GM21723 (cell line): ENCODE data around the gene UBA6.
"Not testable (repeated sequence)": the region's sequence is repeated elsewhere in the genome, so short reads cannot be mapped to it uniquely, and the experiment has no call there.

Experiments
- ATAC-seq: cut with Tn5 transposase; IDR thresholded peaks from one replicate; pipeline ENCODE4 v1.9.1; 2021; ENCODE audit warnings: mild to moderate bottlenecking, moderate library complexity; ENCODE audit not compliant: unreplicated experiment

The UBA6 gene

DNA sequence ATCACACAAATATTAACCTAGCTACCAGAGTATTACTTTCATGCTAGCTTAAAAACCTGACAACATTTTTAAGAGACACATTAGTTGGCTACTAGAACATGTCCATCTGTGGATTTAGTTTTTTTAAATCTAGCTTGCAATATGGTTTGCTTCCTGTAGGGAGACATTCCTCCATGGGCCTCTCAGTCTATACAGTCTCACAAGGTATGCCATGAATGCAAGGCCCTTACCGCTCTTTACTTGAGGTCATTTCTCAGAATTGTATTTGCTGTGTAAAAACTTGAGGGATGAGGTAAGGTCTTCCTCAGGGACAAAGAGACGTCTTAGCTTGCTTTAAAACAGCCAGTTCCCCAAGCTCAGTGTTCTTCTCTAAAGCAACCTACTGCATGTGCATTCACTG lies 26.9 kb downstream of the UBA6 start:
- no peak for ATAC-seq

DNA sequence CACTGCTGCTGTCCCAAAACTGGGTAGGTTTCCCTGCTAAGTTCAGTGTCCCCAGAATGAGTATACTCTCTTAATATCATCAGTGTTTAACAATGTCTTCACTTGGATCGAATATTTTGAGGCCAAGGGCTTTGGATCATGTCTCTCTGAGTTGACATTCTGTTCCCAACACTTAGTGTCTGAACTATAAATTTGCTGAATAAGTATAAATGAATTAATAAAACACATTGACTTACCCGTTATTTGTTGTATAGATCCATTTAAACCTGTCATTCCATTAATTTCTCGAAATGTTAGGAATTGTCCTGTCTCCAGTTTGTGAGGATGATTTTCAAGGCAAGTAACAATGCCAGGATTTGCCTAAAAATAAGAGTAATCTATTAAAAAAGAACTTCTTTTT lies 32.6 kb downstream of the UBA6 start:
- ATAC-seq: no peak

DNA sequence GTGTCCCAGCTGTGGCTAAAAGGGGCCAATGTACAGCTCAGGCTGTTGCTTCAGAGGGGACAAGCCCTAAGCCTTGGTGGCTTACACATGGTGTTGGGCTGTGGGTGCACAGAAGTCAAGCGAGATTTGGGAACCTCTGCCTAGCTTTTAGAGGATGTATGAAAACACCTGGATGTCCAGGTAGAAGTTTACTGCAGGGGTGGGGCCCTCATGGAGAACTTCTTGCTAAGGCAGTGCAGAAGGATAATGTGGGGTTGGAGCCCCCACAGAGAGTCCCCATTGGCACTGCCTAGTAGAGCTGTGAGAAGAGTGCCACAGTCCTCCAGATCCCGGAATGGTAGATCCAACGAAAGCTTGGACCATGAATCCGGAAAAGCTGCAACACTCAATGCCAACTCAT lies 40.5 kb downstream of the UBA6 start:
- ATAC-seq: no peak

DNA sequence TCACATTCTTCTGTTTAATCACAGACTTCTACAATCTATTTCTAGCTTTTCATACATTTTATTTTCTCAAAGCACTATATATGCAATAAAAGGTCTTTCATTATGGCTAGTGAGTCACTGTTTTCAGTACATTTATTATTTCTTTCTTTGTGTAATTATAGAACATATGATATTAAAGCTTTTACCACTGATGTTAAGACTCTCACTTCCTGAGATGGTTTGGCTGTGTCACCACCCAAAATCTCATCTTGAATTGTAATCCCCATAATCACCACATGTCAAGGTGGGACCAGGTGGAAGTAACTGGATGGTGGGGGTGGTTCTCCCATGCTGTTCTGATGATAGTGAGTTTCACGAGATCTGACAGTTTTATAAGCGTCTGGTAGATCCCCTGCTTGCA lies 41.9 kb downstream of the UBA6 start:
- no peak for ATAC-seq

DNA sequence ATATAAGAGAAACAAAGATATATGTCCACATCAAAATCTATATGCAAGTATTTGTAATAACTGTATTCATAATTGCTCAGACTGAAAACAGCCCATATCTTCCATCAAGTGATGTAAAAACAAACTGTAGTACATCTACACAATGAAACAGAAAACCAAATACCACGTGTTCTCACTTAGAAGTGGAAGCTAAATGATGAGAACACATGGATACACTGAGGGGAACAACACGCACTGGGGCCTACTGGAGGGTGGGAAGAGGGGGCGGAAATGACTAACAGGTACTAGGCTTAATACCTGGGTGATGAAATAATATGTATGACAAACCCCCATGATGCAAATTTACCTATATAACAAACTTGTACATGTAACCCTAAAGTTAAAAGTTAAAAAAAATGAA lies 42.7 kb downstream of the UBA6 start:
- no peak for ATAC-seq

DNA sequence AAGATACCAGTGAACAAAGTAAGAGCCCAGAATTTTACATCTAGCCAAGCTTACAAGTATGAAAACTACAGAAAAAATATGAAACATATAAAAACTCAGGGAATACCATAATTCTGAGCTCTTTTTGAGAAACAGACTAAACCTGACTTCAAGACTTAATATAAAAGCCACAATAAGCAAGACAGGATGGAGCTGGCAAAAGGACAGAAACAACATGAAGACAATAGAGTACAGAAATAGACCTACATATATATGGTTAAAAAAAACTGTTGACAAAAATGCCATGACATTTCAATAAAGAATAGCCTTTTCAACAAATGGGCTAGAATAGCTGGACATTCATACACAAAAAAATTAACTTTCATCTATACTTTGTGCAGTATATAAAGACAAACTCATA lies 49.4 kb downstream of the UBA6 start:
- no peak for ATAC-seq

DNA sequence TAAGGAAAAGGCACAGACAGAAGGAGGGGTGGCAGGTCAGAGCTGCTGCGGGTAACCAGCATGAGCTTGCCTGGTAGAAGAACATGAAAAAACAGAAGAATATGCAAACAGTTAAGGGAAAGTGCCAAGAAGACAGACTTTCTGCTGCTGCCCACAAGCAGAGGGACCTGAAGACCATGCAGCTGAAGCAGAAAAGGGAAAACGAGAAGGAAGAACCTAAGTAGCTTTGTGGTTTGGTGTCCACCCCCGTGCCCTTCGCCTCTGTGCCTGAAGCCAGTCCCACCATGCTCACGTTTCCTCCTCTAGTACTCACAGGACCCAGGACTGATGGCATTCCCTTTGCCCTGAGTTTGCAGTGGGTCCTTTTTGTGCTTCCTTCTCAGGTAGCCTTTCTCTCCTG lies 62.8 kb downstream of the UBA6 start:
- ATAC-seq: no peak

DNA sequence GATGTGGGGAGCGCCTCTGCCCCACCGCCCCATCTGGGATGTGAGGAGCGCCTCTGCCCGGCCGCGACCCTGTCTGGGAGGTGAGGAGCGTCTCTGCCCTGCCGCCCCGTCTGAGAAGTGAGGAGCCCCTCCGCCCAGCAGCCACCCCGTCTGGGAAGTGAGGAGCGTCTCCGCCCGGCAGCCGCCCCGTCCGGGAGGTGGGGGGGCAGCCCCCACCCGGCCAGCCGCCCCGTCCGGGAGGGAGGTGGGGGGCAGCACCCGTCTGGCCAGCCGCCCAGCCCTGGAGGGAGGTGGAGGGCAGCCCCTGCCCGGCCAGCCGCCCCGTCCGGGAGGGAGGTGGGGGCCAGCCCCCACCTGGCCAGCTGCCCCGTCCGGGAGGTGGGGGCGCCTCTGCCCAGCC lies 64.0 kb downstream of the UBA6 start:
- ATAC-seq: not testable (repeated sequence)

DNA sequence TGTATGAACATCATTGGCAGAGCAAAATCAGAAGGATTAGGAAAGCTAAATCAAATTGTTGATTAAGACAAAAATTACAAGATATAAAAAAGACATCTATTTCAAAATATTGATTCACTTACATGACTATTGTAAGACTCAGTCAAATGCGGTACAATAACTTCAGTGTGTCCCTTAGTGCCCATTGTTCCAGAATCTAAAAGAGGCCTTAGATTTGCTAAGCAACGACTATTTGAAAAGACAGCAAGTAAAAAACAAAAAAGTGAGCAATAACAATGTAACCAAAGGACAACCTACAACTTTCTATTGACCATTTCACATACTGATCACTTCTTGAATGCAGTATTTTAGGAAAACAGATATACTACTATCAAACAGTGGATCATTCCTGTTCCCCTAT lies 65.6 kb downstream of the UBA6 start:
- no peak for ATAC-seq

DNA sequence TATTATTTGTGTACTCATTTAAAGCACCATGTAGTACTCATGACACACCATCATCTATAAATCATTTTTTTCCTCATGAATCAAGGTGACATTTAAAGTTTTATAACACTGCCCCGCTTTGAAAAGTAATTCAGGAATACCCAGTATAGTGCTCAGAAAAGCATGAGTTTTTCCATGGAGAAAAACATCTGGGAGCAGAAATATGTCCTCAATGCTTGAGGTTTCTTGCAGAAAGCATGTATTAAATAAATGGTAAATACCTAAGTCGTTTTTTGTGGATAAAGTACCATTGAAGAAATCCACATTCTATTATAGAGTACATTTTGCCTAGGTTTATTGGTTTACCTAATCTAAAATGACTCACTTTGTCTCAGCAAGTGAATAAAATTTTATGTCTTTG lies 66.2 kb downstream of the UBA6 start:
- ATAC-seq: no peak

DNA sequence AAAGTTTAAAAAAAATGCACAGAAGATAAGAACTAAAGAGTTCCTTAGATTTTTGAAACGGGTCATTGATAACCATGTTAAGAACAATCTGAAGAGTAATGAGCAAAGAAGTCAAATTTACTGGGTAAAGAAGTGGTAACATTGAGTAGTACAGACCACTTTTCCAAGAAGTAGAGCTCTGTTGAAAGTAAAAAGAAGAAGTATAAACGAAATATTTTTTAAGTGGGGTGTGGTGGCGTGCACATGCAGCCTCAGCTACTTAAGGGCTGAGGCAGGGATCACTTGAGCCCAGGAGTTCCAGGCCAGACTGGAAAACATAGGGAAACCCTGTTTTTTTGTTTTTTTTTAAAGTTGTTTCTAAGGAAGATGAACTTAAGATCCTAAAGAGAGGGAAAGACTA lies 68.5 kb downstream of the UBA6 start:
- ATAC-seq: peak; percentile 56

DNA sequence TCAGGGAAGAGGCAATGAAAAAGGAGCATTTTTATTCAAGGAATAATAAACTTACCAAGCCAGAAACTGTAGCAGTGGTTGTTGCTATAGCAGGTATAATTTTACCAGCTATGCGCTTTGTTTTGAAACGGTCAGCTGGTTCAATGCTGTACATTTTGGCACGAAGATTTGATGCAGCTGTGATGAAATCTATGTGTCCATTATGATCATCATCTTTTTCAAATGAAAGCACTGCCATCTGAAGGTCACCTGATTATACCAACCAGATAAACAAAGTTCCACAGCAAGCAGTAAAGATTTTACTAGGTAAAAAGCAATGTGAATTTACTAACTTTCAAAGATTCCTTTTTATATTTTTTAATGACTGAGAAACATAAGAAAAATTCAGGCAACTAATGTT lies 76.0 kb downstream of the UBA6 start:
- no peak for ATAC-seq

DNA sequence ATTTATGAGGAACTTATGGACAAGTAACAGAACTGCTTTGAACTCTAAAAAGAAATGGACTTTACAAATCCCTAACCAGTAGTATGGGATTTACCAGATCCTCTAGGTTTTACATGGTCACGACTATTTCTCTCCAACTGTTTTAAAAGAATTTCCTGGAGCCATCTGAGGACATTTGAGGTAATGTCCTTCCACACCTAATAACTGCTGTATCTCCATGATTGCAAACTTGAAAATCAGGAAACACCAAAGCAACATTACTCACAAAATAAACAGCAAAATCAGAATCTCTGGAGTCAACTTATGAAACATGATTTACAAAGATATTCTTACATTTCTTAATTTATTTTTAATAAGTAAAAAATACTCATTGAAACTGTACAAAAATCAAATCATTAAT lies 84.5 kb downstream of the UBA6 start:
- ATAC-seq: no peak

DNA sequence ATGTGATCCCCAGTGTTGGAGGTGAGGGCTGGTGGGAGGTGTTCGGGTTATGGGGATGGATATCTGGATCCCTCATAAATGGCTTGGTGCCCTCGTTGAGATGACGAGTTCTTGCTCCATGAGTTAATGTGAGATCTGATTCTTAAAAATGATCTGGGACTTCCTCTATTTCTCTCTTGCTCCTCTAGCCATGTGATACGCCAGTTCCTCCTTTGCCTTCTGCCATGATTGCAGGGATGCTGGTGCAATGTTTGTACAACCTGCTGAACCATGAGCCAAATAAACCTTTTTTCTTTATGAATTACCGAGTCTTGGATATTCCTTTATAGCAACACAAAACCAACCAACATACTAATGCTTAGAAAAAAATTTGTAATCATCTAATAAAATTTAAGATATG lies 85.8 kb downstream of the UBA6 start:
- no peak for ATAC-seq

DNA sequence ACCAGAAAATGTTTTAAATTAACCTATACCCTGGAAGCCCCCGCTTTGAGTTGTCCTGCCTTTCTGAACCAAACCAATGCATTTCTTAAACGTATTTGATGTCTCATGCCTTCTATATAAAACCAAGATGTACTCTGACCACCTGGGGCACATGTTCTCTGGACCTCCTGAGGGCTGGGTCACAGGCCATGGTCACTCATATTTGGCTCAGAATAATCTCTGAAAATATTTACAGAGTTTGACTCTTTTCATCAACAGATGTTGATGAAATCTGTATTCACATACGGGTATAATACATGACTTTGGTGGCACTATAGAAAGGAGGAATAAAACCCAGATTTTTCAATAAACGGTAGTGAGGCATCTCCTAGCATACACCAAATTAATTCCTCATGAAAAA lies 86.8 kb downstream of the UBA6 start:
- no peak for ATAC-seq

DNA sequence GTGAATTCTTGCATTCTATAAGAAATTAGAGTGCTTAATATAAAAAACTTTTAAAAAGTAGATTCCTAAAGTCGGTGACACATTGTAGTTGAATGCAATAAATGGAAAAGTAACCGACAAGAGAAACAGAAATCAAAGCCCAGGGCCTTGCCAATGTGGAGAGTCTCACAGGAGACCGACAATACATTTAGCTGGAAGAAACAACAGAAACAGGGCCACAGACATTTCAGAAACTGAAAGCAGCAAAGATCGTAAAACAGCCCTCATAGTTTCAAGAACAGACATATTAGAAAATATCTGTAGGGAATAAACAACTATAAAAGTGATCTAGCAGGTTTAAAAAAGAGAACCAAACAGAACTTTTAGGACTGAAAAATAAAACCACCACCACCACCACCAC lies 92.9 kb downstream of the UBA6 start:
- no peak for ATAC-seq

DNA sequence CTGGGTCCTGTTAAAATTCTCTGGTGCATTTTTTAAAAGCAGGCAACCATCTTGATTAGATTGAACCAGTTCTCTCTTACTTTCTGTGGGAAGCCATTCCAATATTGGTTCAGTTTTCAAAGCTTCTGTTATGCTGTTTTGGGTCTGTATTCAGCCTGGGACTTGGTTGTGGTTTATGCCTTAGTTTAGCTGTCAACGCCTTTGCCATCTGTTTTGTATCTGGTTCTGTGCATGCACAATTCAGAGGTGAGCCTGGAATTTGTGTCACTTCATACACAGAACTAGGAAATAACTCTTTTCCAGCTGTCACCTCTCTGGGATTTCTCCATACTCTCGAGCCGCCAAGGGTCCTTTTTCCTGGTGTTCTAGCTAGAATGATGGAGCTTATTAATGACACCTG lies 96.2 kb downstream of the UBA6 start:
- no peak for ATAC-seq

DNA sequence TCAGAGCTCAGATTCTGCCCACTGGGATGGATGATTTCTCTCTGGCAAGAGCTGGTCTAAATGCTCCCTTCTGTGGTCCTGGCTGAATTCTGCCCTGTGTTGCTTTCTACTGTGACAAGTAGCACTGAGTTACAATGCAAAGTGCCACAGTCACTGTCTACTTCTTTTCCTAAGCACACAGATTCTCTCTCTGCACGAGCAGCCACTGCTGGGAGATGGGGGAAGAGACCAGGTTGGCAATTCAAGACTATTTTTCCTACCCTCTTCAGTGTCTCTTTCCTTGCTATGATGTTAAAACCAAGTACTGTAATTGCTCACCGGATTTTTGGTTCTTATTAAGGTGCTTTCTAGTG lies 97.0 kb downstream of the UBA6 start:
- ATAC-seq: no peak

DNA sequence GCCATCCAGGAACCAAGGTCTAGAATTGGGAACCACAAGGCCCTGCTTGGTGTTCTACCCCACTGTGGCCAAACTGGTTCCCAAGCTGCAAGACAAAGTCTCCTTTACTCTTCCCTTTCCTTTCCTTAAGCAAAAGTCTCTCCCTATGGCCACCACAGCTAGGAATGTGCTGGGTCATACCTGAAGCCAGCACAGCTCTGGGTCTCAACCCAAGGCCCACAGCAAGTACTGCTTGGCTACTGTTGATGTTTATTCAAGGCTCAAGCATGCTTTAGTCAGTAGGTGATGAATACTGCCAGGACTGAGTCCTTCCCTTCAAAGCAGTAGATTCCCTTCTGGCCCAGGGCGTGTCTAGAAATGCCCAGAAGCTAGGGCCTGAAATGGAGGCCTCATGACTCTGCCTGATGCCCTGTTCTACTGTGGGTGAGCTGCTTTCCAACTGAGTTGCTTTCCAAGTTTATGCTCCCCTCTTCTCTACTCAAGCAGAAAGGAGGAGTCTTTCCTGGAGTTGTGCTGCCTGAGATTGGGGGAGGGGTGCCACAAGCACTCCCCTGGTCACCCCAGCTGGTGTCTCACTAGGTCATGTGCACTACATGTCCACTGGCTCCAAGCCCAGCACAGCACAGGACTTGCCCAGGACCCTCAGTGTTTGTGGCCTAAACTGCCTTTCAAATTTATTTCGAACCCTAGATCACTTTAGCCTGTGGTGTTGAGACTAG lies 97.5 kb downstream of the UBA6 start:
- ATAC-seq: no peak

DNA sequence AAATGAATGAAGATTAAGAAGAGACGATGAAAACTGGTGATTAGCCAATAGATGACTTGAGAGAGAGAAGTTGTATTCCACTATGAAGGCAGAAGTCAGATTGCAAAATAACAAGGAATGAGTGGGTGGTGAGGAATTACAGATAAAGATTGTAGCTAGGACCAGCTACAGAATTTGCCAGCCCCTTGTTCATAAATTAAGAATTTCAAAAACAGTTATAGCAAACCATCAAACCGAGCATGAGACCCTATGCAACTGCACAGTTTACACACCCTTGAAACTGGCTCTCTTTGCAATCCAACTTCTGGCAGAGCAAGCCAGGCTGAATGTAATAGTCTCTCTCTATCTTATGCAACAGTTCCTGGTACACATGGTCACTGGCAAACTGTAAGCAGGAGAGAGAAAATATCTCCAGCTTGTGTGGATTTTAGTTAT lies 107.2 kb downstream of the UBA6 start:
- no peak for ATAC-seq

DNA sequence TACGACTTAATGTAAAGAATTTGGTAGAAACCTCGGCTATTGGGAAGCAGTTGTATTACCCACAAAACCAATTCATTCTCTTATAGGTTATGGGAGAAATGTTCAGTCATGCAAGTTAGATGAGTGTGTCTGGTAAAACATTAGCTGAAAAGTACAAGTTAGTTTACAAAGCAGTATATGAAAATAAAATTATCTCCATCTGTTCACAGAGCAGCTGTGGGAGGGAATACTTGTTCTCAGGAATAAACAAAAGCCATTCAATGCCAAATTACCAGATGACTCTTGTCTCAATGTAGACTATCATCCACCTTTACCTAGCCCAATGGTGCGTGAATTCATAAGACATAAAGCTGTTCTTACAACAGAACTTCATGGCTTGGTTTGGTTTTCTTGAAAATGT lies 113.8 kb downstream of the UBA6 start:
- ATAC-seq: no peak

DNA sequence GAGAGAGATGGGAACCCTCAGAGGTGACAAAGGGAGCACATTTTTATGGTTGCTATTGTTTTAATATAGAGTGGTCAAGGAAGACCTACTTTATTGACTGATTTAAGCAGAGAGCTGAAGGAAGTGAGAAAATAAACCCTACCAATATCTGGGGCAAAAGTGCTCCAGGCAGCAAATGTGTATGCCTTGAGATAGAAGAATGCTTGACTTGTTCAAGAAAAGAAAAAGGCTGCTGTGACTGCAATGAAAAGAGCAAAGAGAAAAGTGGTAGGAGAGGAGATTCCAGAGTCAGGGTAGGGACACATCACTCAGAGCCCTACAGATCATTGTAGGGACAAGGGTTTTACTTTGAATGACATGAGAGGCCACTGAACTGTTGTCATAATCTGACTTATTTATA lies 116.5 kb downstream of the UBA6 start:
- no peak for ATAC-seq

DNA sequence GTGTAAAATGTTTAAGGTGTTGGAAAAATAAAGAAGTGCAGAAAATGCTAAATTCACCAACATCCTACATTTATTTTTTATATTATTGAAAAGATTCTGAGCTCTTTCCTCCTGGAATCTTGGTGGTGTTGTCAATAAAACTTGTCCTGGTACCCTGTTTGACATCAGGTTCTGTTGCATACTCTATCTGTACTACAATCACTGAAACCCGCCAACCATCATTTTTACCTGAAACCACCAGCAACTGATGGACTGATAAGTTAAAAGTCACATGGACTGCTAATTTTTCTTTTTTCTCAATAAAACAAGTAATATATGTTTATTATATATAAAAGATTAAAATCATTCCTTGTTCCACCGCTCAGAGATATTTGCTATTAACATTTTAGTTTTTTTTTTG lies 119.0 kb downstream of the UBA6 start:
- ATAC-seq: no peak
